Transverse colon (tissue), 4 donors: ENCODE data around the gene OR1F1. TPM values are rescaled to one million over a fixed set of nuclear protein-coding genes. Genes with fewer than 3 reads are reported as not detected.

Source experiments
- DNase-seq: peaks from one replicate; pipeline ENCODE4 v3.0.0-alpha.2; 2019
- H3K27ac ChIP-seq, 4 donors: fragments of 200-600 bp; sonication (generic); 2 replicates each; pipeline ENCODE4 v1.5.1; 2016 to 2018; ENCODE audit warnings: inconsistent platforms in 4 of 4
- H3K27me3 ChIP-seq: fragments of 200-600 bp; sonication (generic); 2 replicates; pipeline ENCODE4 v1.5.1; 2017; ENCODE audit warnings: inconsistent platforms
- H3K36me3 ChIP-seq, 4 donors: fragments of 200-600 bp; sonication (generic); 2 replicates each; pipeline ENCODE4 v1.5.1; 2017 to 2019; ENCODE audit warnings: inconsistent platforms in 4 of 4
- H3K4me1 ChIP-seq, 4 donors: fragments of 200-600 bp; sonication (generic); 2 replicates each; pipeline ENCODE4 v1.5.1; 2017 to 2020; ENCODE audit warnings: inconsistent platforms in 4 of 4
- H3K4me3 ChIP-seq, 4 donors: fragments of 200-600 bp; sonication (generic); 1 replicate in 1 of 4; 2 replicates in 3 of 4; pipeline versions ENCODE4 v1.5.1 to v1.6.1; 2017 to 2019; ENCODE audit warnings: inconsistent platforms in 4 of 4
- H3K9me3 ChIP-seq, 2 donors: fragments of 200-600 bp; sonication (generic); 2 replicates each; pipeline ENCODE4 v1.5.1; 2017 to 2019; ENCODE audit warnings: inconsistent platforms in 2 of 2
- CTCF ChIP-seq, 5 experiments: fragments of 200-600 bp in 3 of 5; fragments of 450-650 bp in 2 of 5; sonication (generic) in 3 of 5; IDR thresholded peaks; 1 replicate in 2 of 5; 2 replicates in 3 of 5; pipeline ENCODE4 v1.5.1; 2016 to 2017; ENCODE audit warnings: antibody characterized with exemption in 5 of 5, inconsistent platforms in 3 of 5, mild to moderate bottlenecking in 2 of 5, moderate library complexity in 1 of 5
- EP300 ChIP-seq: sonication (generic); formaldehyde crosslinking; IDR thresholded peaks from one replicate; pipeline ENCODE4 v1.6.1; 2017; ENCODE audit warnings: antibody characterized with exemption, low read depth
- POLR2A ChIP-seq: fragments of 450-650 bp; IDR thresholded peaks from one replicate; pipeline ENCODE4 v1.6.1; 2016; ENCODE audit warnings: antibody characterized with exemption, mild to moderate bottlenecking, moderate library complexity
- POLR2AphosphoS5 ChIP-seq, 3 donors: sonication (generic); formaldehyde crosslinking; IDR thresholded peaks; one replicate each; pipeline ENCODE4 v1.6.1; 2016; ENCODE audit warnings: antibody characterized with exemption in 3 of 3
- WGBS, 2 donors: methylation state at CpG; one replicate each; pipeline ENCODE4 v1.1.5; 2018; ENCODE audit warnings: low coverage in 1 of 2; 5-methylcytosine and 5-hydroxymethylcytosine counted together
- in situ Hi-C, 4 donors: fragments of 200-750 bp; cut with MboI; loops; one replicate each; pipeline versions ENCODE4 v1.15.0 to v1.15.1; 2017; ENCODE audit warnings: low sequenced_read_pairs in 3 of 4, low pct_ligation_motif_present in 1 of 4, low pct_unique_long_range_greater_than_20kb in 1 of 4
- intact Hi-C: fragments of 100-400 bp; cut with DNase I; formaldehyde crosslinking; loops from one replicate; pipeline ENCODE4 v1.15.1; 2023; ENCODE audit warnings: low total_unique reads
- total RNA-seq, 4 donors: library from RNA; depleted of rRNA; stranded (reverse); fragments of >200 nt; gene quantifications; one replicate each; pipeline ENCODE4 v1.1.0, GENCODE V29; 2016

The OR1F1 gene
- total RNA-seq, 4 donors from 2014 or later: not detected

- intact Hi-C loops (no loop called here), in situ Hi-C loops (no loop called here)
- H3K4me3 ChIP-seq: peak within 1 kb of the TSS; percentile 56 to 93 (median 83)
- no peaks in the 10 kb centered on the region for H3K27me3 ChIP-seq
- peak within 1 kb of the TSS; percentile 92 to 96 (median 96) for H3K27ac ChIP-seq
- 1% methylated on average over 36 of the region's 59 CpGs; no CpG with 5 or more reads in 1 of the 2 donors for WGBS, 2 donors
- peaks cover 5 to 17% (median 10%) of the 10 kb centered on the region in 4 donors for H3K4me1 ChIP-seq
- TF ChIP-seq POLR2A (peak; percentile 77), EP300 (no peak), POLR2AphosphoS5 (IDR thresholded peaks at IDR 0.05) (peak; percentile 76 to 88 (median 85)), CTCF (IDR thresholded peaks at IDR 0.05) (peak in 1 of 5 experiments; percentile 23)
- peak; percentile 97 for DNase-seq
- H3K9me3 ChIP-seq: peaks cover 0 to 2% of the 10 kb centered on the region in 2 donors
- H3K36me3 ChIP-seq: peaks cover 0 to 30% (median 15%) of the 10 kb centered on the region in 4 donors
Measured at GRCh38 chr16:3234857-3235561, 47.0 kb downstream of the OR1F1 start, which contains the start of gene ZNF200. TSS of gene ZNF200 (minus strand) at chr16:3235158. CDS start at chr16:3233755, 1,403 bp downstream.

- peaks cover 0 to 20% (median 10%) of the 10 kb centered on the region in 4 donors for H3K36me3 ChIP-seq
- no peak for TF ChIP-seq POLR2A
- TF ChIP-seq CTCF (IDR thresholded peaks at IDR 0.05): no peak
- TF ChIP-seq POLR2AphosphoS5 (IDR thresholded peaks at IDR 0.05): no peak
- TF ChIP-seq EP300: no peak
- in situ Hi-C loops (no loop called here), intact Hi-C loops (no loop called here)
- WGBS, 2 donors: 88% methylated on average over 11 to 23 of the region's 29 CpGs
- H3K27me3 ChIP-seq: no peaks in the 10 kb centered on the region
- H3K4me1 ChIP-seq: peaks cover 5 to 17% (median 10%) of the 10 kb centered on the region in 4 donors
- DNase-seq: peak; percentile 48
- no peak overlapping the region for H3K27ac ChIP-seq
- no peaks in the 10 kb centered on the region for H3K9me3 ChIP-seq
- no peak overlapping the region for H3K4me3 ChIP-seq
Measured at GRCh38 chr16:3235856-3236669, 48.1 kb downstream of the OR1F1 start.

GRCh38 chr16:3241761-3242160, 53.8 kb downstream of the OR1F1 start:
- H3K9me3 ChIP-seq: no peaks in the 10 kb centered on the region
- intact Hi-C loops: no loop called here
- H3K4me1 ChIP-seq: no peaks in the 10 kb centered on the region
- no peaks in the 10 kb centered on the region for H3K27me3 ChIP-seq
- no peak for DNase-seq
- TF ChIP-seq POLR2AphosphoS5 (IDR thresholded peaks at IDR 0.05) (no peak), EP300 (no peak), CTCF (IDR thresholded peaks at IDR 0.05) (no peak), POLR2A (no peak)
- H3K4me3 ChIP-seq: no peak overlapping the region
- no peaks in the 10 kb centered on the region for H3K36me3 ChIP-seq
- in situ Hi-C loops: no loop called here
- 70 to 89% methylated on average over 3 to 5 of the region's 5 CpGs for WGBS, 2 donors
- H3K27ac ChIP-seq: no peak overlapping the region

- H3K4me1 ChIP-seq: no peaks in the 10 kb centered on the region
- no peak overlapping the region for H3K4me3 ChIP-seq
- WGBS, 2 donors: 78 to 79% methylated on average over 9 to 11 of the region's 11 CpGs
- no peak for TF ChIP-seq CTCF (IDR thresholded peaks at IDR 0.05)
- no peak for TF ChIP-seq EP300
- no peak for TF ChIP-seq POLR2A
- TF ChIP-seq POLR2AphosphoS5 (IDR thresholded peaks at IDR 0.05): no peak
- in situ Hi-C loops: no loop called here
- no peaks in the 10 kb centered on the region for H3K27me3 ChIP-seq
- no peaks in the 10 kb centered on the region for H3K36me3 ChIP-seq
- no peaks in the 10 kb centered on the region for H3K9me3 ChIP-seq
- H3K27ac ChIP-seq: no peak overlapping the region
- intact Hi-C loops: no loop called here
- DNase-seq: no peak
Measured at GRCh38 chr16:3242709-3243108, 54.7 kb downstream of the OR1F1 start.
